ENCODE results near the gene TCF12. TPM values are rescaled to one million over a fixed set of nuclear protein-coding genes. Genes with fewer than 3 reads are reported as not detected.
"Not testable (repeated sequence)": the region's sequence is repeated elsewhere in the genome, so short reads cannot be mapped to it uniquely, and the experiment has no call there.

TCF12 gene
- polyA plus RNA-seq, 1 donor (not counting 4 experiments of a cell fraction or from before 2014, with no cell fraction given): 48.3 TPM

- Histone ChIP-seq H4K20me1 (ENCODE audit: control insufficient read depth, extremely low read depth, insufficient read depth, low read length) (no peaks in the 10 kb centered on the region), H3K79me2 (ENCODE audit: control insufficient read depth, insufficient read depth, low read length) (peaks cover 7% of the 10 kb centered on the region), H3K4me1 (ENCODE audit: control insufficient read depth, extremely low read depth, insufficient read depth, low read length) (no peaks in the 10 kb centered on the region), H3K9me1 (ENCODE audit: control insufficient read depth, extremely low read depth, insufficient read depth, low read length) (no peaks in the 10 kb centered on the region), H2AFZ (ENCODE audit: control insufficient read depth, low read length) (no peak overlapping the region), H3K4me3 (ENCODE audit: control insufficient read depth in 2 of 3, extremely low read depth in 1 of 3, insufficient read depth in 2 of 3, low read depth in 1 of 3, low read length in 3 of 3) (no peak overlapping the region), H3K9ac (ENCODE audit: control insufficient read depth, extremely low read depth, insufficient read depth, low read length) (no peak overlapping the region), H3K27me3 (ENCODE audit: control insufficient read depth, extremely low read depth, insufficient read depth, low read length) (no peaks in the 10 kb centered on the region), H3K9me3 (ENCODE audit: control insufficient read depth, low read depth, low read length) (no peaks in the 10 kb centered on the region), H3K4me2 (ENCODE audit: control insufficient read depth, extremely low read depth, insufficient read depth, low read depth, low read length) (no peak overlapping the region), H3K27ac (ENCODE audit: control insufficient read depth, insufficient read depth, low read length) (no peak overlapping the region), H3K36me3 (ENCODE audit: control insufficient read depth in 2 of 2, extremely low read depth in 1 of 2, insufficient read depth in 2 of 2, low read length in 2 of 2) (peaks cover 0 to 2% of the 10 kb centered on the region in 2 experiments)
- dilution Hi-C loops (cut with MboI; ENCODE audit: extremely low pct_ligation_motif_present, low sequenced_read_pairs): no loop called here
- DNase-seq (ENCODE audit: low read depth, low spot score) (no peak), FAIRE-seq (no peak)
- TF ChIP-seq EZH2 (IDR thresholded peaks at IDR 0.05; ENCODE audit: low read length): no peak
- TF ChIP-seq CTCF (optimal IDR thresholded peaks at IDR 0.05 in 1 of 3, IDR thresholded peaks at IDR 0.05 in 1 of 3, conservative IDR thresholded peaks at IDR 0.05 in 1 of 3; ENCODE audit: extremely low read depth in 1 of 3, insufficient read depth in 2 of 3, low read length in 3 of 3): no peak
Observed at GRCh38 chr15:57095896-57096295, 177.5 kb downstream of the TCF12 start.

- Histone ChIP-seq H3K4me1 (ENCODE audit: control insufficient read depth, extremely low read depth, insufficient read depth, low read length) (no peaks in the 10 kb centered on the region), H3K27ac (ENCODE audit: control insufficient read depth, insufficient read depth, low read length) (no peak overlapping the region), H2AFZ (ENCODE audit: control insufficient read depth, low read length) (no peak overlapping the region), H3K9me1 (ENCODE audit: control insufficient read depth, extremely low read depth, insufficient read depth, low read length) (no peaks in the 10 kb centered on the region), H3K9ac (ENCODE audit: control insufficient read depth, extremely low read depth, insufficient read depth, low read length) (no peak overlapping the region), H3K9me3 (ENCODE audit: control insufficient read depth, low read depth, low read length) (no peaks in the 10 kb centered on the region), H3K4me3 (ENCODE audit: control insufficient read depth in 2 of 3, extremely low read depth in 1 of 3, insufficient read depth in 2 of 3, low read depth in 1 of 3, low read length in 3 of 3) (no peak overlapping the region), H3K79me2 (ENCODE audit: control insufficient read depth, insufficient read depth, low read length) (peaks cover 9% of the 10 kb centered on the region), H3K36me3 (ENCODE audit: control insufficient read depth in 2 of 2, extremely low read depth in 1 of 2, insufficient read depth in 2 of 2, low read length in 2 of 2) (peaks cover 0 to 2% of the 10 kb centered on the region in 2 experiments), H3K4me2 (ENCODE audit: control insufficient read depth, extremely low read depth, insufficient read depth, low read depth, low read length) (no peak overlapping the region), H4K20me1 (ENCODE audit: control insufficient read depth, extremely low read depth, insufficient read depth, low read length) (no peaks in the 10 kb centered on the region), H3K27me3 (ENCODE audit: control insufficient read depth, extremely low read depth, insufficient read depth, low read length) (no peaks in the 10 kb centered on the region)
- dilution Hi-C loops (cut with MboI; ENCODE audit: extremely low pct_ligation_motif_present, low sequenced_read_pairs): no loop called here
- FAIRE-seq: no peak
- TF ChIP-seq CTCF (optimal IDR thresholded peaks at IDR 0.05 in 1 of 3, IDR thresholded peaks at IDR 0.05 in 1 of 3, conservative IDR thresholded peaks at IDR 0.05 in 1 of 3; ENCODE audit: extremely low read depth in 1 of 3, insufficient read depth in 2 of 3, low read length in 3 of 3) (no peak), EZH2 (IDR thresholded peaks at IDR 0.05; ENCODE audit: low read length) (no peak)
- DNase-seq (ENCODE audit: low read depth, low spot score): no peak
Observed at GRCh38 chr15:57097246-57097645, 178.8 kb downstream of the TCF12 start.

DNA sequence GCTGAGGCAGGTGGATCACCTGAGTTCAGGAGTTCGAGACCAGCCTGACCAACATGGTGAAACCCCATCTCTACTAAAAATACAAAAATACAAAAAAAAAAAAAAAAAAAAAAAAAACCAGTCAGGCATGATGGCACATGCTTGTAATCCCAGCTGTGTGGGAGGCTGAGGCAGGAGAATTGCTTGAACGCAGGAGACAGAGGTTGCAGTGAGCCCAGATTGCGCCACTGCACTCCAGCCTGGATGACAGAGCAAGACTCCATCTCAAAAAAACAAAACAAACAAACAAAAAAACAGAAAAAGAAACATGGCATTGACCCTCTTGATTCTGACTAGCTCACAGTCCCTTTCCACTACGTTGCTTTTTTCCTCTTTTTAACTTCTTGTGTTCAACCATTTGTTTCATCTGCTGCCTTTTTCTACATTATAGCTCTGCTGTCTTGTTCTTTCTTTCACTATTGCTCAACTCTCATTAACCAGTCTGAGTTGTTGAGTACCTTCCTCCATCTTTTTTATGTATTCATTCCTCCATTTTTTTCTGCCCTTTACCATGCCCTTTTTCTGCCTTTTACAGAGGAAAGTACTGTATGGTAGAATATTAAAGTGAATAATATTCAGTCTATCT lies 179.6 kb downstream of the TCF12 start:
- H2AFZ ChIP-seq (ENCODE audit: control insufficient read depth, low read length); H3K27me3 ChIP-seq (ENCODE audit: control insufficient read depth, extremely low read depth, insufficient read depth, low read length); H3K79me2 ChIP-seq (ENCODE audit: control insufficient read depth, insufficient read depth, low read length); FAIRE-seq; H3K9me1 ChIP-seq (ENCODE audit: control insufficient read depth, extremely low read depth, insufficient read depth, low read length); H3K9ac ChIP-seq (ENCODE audit: control insufficient read depth, extremely low read depth, insufficient read depth, low read length); H3K9me3 ChIP-seq (ENCODE audit: control insufficient read depth, low read depth, low read length); H4K20me1 ChIP-seq (ENCODE audit: control insufficient read depth, extremely low read depth, insufficient read depth, low read length); H3K4me3 ChIP-seq (ENCODE audit: control insufficient read depth in 2 of 3, extremely low read depth in 1 of 3, insufficient read depth in 2 of 3, low read depth in 1 of 3, low read length in 3 of 3); dilution Hi-C loops (cut with MboI; ENCODE audit: extremely low pct_ligation_motif_present, low sequenced_read_pairs); H3K4me1 ChIP-seq (ENCODE audit: control insufficient read depth, extremely low read depth, insufficient read depth, low read length); DNase-seq (ENCODE audit: low read depth, low spot score); H3K4me2 ChIP-seq (ENCODE audit: control insufficient read depth, extremely low read depth, insufficient read depth, low read depth, low read length); H3K36me3 ChIP-seq (ENCODE audit: control insufficient read depth in 2 of 2, extremely low read depth in 1 of 2, insufficient read depth in 2 of 2, low read length in 2 of 2); H3K27ac ChIP-seq (ENCODE audit: control insufficient read depth, insufficient read depth, low read length): not testable (repeated sequence)

All from keratinocyte (primary cell).